PC-3 (cell line): ENCODE measurements around the gene CCDC92. TPM values are rescaled to one million over a fixed set of nuclear protein-coding genes. Genes with fewer than 3 reads are reported as not detected.

ENCODE experiments used
- ATAC-seq: fragments of 200-7000 bp; cut with Tn5 transposase; 2 replicates; pipeline ENCODE4 v1.9.1; 2020; ENCODE audit warnings: mild to moderate bottlenecking, moderate library complexity
- BruUV-seq: library from RNA; stranded (reverse); fragments of 400-500 nt; replicated peaks from 2 replicates; lab custom pipeline; 2021; lab: Mats Ljungman, UMichigan
- CTCF ChIA-PET: fragments of 300-600 bp; sonication (Branson Sonifier 250); formaldehyde crosslinking; loops from one replicate; lab custom pipeline; 2022; ENCODE audit warnings: antibody characterized with exemption; lab: Charles Lee
- POLR2A ChIA-PET: fragments of 300-600 bp; sonication (Branson Sonifier 250); formaldehyde crosslinking; loops from one replicate; lab custom pipeline; 2022; ENCODE audit warnings: antibody characterized with exemption; ENCODE audit not compliant: unreplicated experiment; lab: Charles Lee
- DNase-seq: peaks from one replicate; pipeline ENCODE4 v3.0.0-alpha.2; 2015
- H2AFZ ChIP-seq: fragments of 300-600 bp; sonication (generic); 2 replicates; pipeline ENCODE4 v1.6.0; 2016; ENCODE audit warnings: antibody characterized with exemption, low read length
- H3F3A ChIP-seq: fragments of 300-600 bp; sonication (generic); one replicate; pipeline ENCODE4 v1.6.0; 2017; ENCODE audit warnings: antibody characterized with exemption, low read length, control low read depth, mild to moderate bottlenecking; ENCODE audit not compliant: unreplicated experiment
- H3K27ac ChIP-seq: fragments of 300-600 bp; sonication (generic); 2 replicates; pipeline ENCODE4 v1.5.1; 2016; ENCODE audit warnings: mild to moderate bottlenecking, low read length
- H3K27me3 ChIP-seq: fragments of 300-600 bp; sonication (generic); 2 replicates; pipeline ENCODE4 v1.6.1; 2016; ENCODE audit warnings: low read length, mixed read lengths
- H3K36me3 ChIP-seq: fragments of 300-600 bp; sonication (generic); 2 replicates; pipeline ENCODE4 v1.6.1; 2016; ENCODE audit warnings: low read depth, mixed run types, low read length, mixed read lengths
- H3K4me1 ChIP-seq: fragments of 300-600 bp; sonication (generic); 2 replicates; pipeline ENCODE4 v1.5.1; 2016; ENCODE audit warnings: low read length; ENCODE audit not compliant: insufficient read depth
- H3K4me2 ChIP-seq: fragments of 300-600 bp; sonication (generic); 2 replicates; pipeline ENCODE4 v1.6.0; 2016; ENCODE audit warnings: low read length
- H3K4me3 ChIP-seq: fragments of 300-600 bp; sonication (generic); 2 replicates; pipeline ENCODE4 v1.5.1; 2016; ENCODE audit warnings: mild to moderate bottlenecking, low read length, mixed read lengths
- H3K79me2 ChIP-seq: fragments of 300-600 bp; sonication (generic); 2 replicates; pipeline ENCODE4 v1.6.1; 2017; ENCODE audit warnings: low read length, mixed read lengths
- H3K9ac ChIP-seq: fragments of 300-600 bp; sonication (generic); 2 replicates; pipeline ENCODE4 v1.6.0; 2016; ENCODE audit warnings: mild to moderate bottlenecking, low read length
- H3K9me2 ChIP-seq: fragments of 300-600 bp; sonication (generic); replicated peaks from 2 replicates; pipeline ENCODE4 v1.6.1; 2016; ENCODE audit warnings: mixed run types, low read length, mixed read lengths
- H3K9me3 ChIP-seq: fragments of 300-600 bp; sonication (generic); 2 replicates; pipeline ENCODE4 v1.6.1; 2016; ENCODE audit warnings: low read length, mixed read lengths
- H4K20me1 ChIP-seq: fragments of 300-600 bp; sonication (generic); 2 replicates; pipeline ENCODE4 v1.6.1; 2016; ENCODE audit warnings: low read length, mixed read lengths
- CTCF ChIP-seq: fragments of 300-600 bp; sonication (generic); conservative IDR thresholded peaks from 2 replicates; pipeline ENCODE4 v1.5.1; 2017; ENCODE audit warnings: antibody characterized with exemption, low read depth, mild to moderate bottlenecking, low read length
- EZH2 ChIP-seq: fragments of 300-600 bp; sonication (generic); IDR thresholded peaks from one replicate; pipeline ENCODE4 v1.6.1; 2017; ENCODE audit warnings: antibody characterized with exemption, mild to moderate bottlenecking, low read length; ENCODE audit not compliant: unreplicated experiment
- EZH2phosphoT487 ChIP-seq: fragments of 300-600 bp; sonication (generic); IDR thresholded peaks from 2 replicates; pipeline ENCODE4 v1.6.1; 2018; ENCODE audit warnings: mild to moderate bottlenecking, antibody characterized with exemption, low read length, borderline replicate concordance
- intact Hi-C: fragments of 100-400 bp; cut with micrococcal nuclease; formaldehyde crosslinking; loops from 2 replicates; pipeline ENCODE4 v1.9.0; 2023
- total RNA-seq: library from RNA; depleted of rRNA; stranded (reverse); fragments of >200 nt; gene quantifications from 2 replicates; pipeline ENCODE4 v1.2.3, GENCODE V29; 2014

Gene CCDC92
- total RNA-seq, 1 experiment from 2014 or later: 9.6 TPM

GRCh38 chr12:123997033-123997822, 24.6 kb upstream of the CCDC92 start:
- ChIA-PET POLR2A (no interaction called here), CTCF (no interaction called here)

GRCh38 chr12:123996581-123996980, 23.9 kb upstream of the CCDC92 start:
- CTCF ChIA-PET: no interaction called here
- no TSS peak for BruUV-seq
- peaks cover 36% of the 10 kb centered on the region; the same call in 1 of the 2 replicates for H3K36me3 ChIP-seq
- no peak for ATAC-seq
- no peaks in the 10 kb centered on the region for H3K9me3 ChIP-seq
- H2AFZ ChIP-seq: no peak overlapping the region
- H3K79me2 ChIP-seq: peaks cover 24% of the 10 kb centered on the region; the same call in 1 of the 2 replicates
- DNase-seq: no peak
- intact Hi-C loops: no loop called here
- POLR2A ChIA-PET: no interaction called here
- no peaks in the 10 kb centered on the region for H3K4me1 ChIP-seq
- no peaks in the 10 kb centered on the region for H3K27me3 ChIP-seq
- H4K20me1 ChIP-seq: peaks cover 3% of the 10 kb centered on the region; the same call in 1 of the 2 replicates
- no peak overlapping the region for H3K27ac ChIP-seq
- no peak for TF ChIP-seq CTCF
- no peaks in the 10 kb centered on the region for H3F3A ChIP-seq
- no peak overlapping the region for H3K9ac ChIP-seq
- no peaks in the 10 kb centered on the region for H3K9me2 ChIP-seq
- H3K4me2 ChIP-seq: no peak overlapping the region
- H3K4me3 ChIP-seq: no peak overlapping the region

More at GRCh38 chr12:123997033-123997822, 24.6 kb upstream of the CCDC92 start:
- H3K27ac ChIP-seq: no peak overlapping the region
- no peak overlapping the region for H3K4me3 ChIP-seq
- no peak overlapping the region for H2AFZ ChIP-seq
- DNase-seq: no peak
- H3K79me2 ChIP-seq: peaks cover 21% of the 10 kb centered on the region; the same call in 1 of the 2 replicates
- no peaks in the 10 kb centered on the region for H3K9me2 ChIP-seq
- H4K20me1 ChIP-seq: peaks cover 3% of the 10 kb centered on the region; the same call in 1 of the 2 replicates
- H3F3A ChIP-seq: no peaks in the 10 kb centered on the region
- H3K4me2 ChIP-seq: no peak overlapping the region
- TF ChIP-seq EZH2: no peak
- no peak for TF ChIP-seq EZH2phosphoT487
- TF ChIP-seq CTCF: no peak
- no peaks in the 10 kb centered on the region for H3K9me3 ChIP-seq
- no peak overlapping the region for H3K9ac ChIP-seq
- intact Hi-C loops: no loop called here
- H3K4me1 ChIP-seq: no peaks in the 10 kb centered on the region
- peaks cover 32% of the 10 kb centered on the region; the same call in 1 of the 2 replicates for H3K36me3 ChIP-seq
- no TSS peak for BruUV-seq
- H3K27me3 ChIP-seq: no peaks in the 10 kb centered on the region
- ATAC-seq: no peak
